CD4-positive, CD25-positive, alpha-beta regulatory T cell (primary cell): ENCODE measurements around the gene MYLK2. TPM values are rescaled to one million over a fixed set of nuclear protein-coding genes. Genes with fewer than 3 reads are reported as not detected.
A peak's percentile ranks its signal among the peaks of the same experiment; 100 is the strongest.

Source experiments
- ATAC-seq, 2 donors: fragments of 150-1000 bp; cut with Tn5 transposase; one replicate each; pipeline ENCODE4 v1.10.0; 2021; ENCODE audit warnings: low read depth in 2 of 2, moderate number of reproducible peaks in 2 of 2, moderate library complexity in 1 of 2
- DNase-seq, 3 donors: peaks; one replicate each; pipeline versions ENCODE4 v3.0.0 to v3.0.0-alpha.2; 2012 to 2022; ENCODE audit warnings: mixed read lengths in 1 of 3
- H3K27ac ChIP-seq: one replicate; pipeline ENCODE4 v1.7.0; 2013; ENCODE audit warnings: mild to moderate bottlenecking, low read length; ENCODE audit not compliant: insufficient read depth, poor library complexity, severe bottlenecking
- H3K27me3 ChIP-seq: one replicate; pipeline ENCODE4 v1.7.0; 2013; ENCODE audit warnings: low read length; ENCODE audit not compliant: control insufficient read depth, insufficient read depth
- H3K36me3 ChIP-seq: one replicate; pipeline ENCODE4 v1.7.0; 2013; ENCODE audit warnings: mild to moderate bottlenecking, low read length, moderate library complexity; ENCODE audit not compliant: control insufficient read depth, insufficient read depth
- H3K4me1 ChIP-seq: 2 replicates; pipeline ENCODE4 v1.7.0; 2013; ENCODE audit warnings: mild to moderate bottlenecking, low read length; ENCODE audit not compliant: insufficient read depth, control insufficient read depth, poor library complexity, severe bottlenecking
- H3K4me3 ChIP-seq: one replicate; pipeline ENCODE4 v1.7.0; 2013; ENCODE audit warnings: low read depth, mild to moderate bottlenecking, low read length, moderate library complexity
- H3K9me3 ChIP-seq, 2 experiments: 1 replicate in 1 of 2; 2 replicates in 1 of 2; pipeline ENCODE4 v1.7.0; 2013; ENCODE audit warnings: low read length in 2 of 2, mild to moderate bottlenecking in 1 of 2, moderate library complexity in 1 of 2; ENCODE audit not compliant: control insufficient read depth in 2 of 2
- H3K27ac Mint-ChIP-seq, 3 donors: one replicate each; pipeline ENCODE4 v1.8.0; 2020 to 2022; ENCODE audit warnings: mild to moderate bottlenecking in 3 of 3, mixed read lengths in 3 of 3, moderate library complexity in 2 of 3
- H3K27me3 Mint-ChIP-seq: one replicate; pipeline ENCODE4 v1.8.0; 2022; ENCODE audit warnings: mild to moderate bottlenecking, mixed read lengths
- H3K36me3 Mint-ChIP-seq: one replicate; pipeline ENCODE4 v1.8.0; 2020; ENCODE audit warnings: mixed read lengths
- H3K4me1 Mint-ChIP-seq, 4 donors: one replicate each; pipeline ENCODE4 v1.8.0; 2020 to 2022; ENCODE audit warnings: mixed read lengths in 4 of 4, mild to moderate bottlenecking in 1 of 4
- H3K4me3 Mint-ChIP-seq, 4 donors: one replicate each; pipeline ENCODE4 v1.8.0; 2020 to 2022; ENCODE audit warnings: mild to moderate bottlenecking in 4 of 4, mixed read lengths in 4 of 4, moderate library complexity in 3 of 4
- H3K9me3 Mint-ChIP-seq, 7 donors: one replicate each; pipeline ENCODE4 v1.8.0; 2020 to 2022; ENCODE audit warnings: mixed read lengths in 7 of 7, mild to moderate bottlenecking in 3 of 7, moderate library complexity in 2 of 7
- polyA plus RNA-seq, 4 donors: library from polyadenylated mRNA; unstranded; fragments of 300-500 nt; fragmentation: Illumina TruSeq; gene quantifications; one replicate each; pipeline ENCODE4 v1.2.3, GENCODE V29; 2021
- total RNA-seq: library from RNA; stranded (reverse); gene quantifications from one replicate; pipeline ENCODE4 v1.2.3, GENCODE V29; 2022

MYLK2 gene
- total and polyA plus RNA-seq, 5 donors from 2014 or later = not detected

DNA sequence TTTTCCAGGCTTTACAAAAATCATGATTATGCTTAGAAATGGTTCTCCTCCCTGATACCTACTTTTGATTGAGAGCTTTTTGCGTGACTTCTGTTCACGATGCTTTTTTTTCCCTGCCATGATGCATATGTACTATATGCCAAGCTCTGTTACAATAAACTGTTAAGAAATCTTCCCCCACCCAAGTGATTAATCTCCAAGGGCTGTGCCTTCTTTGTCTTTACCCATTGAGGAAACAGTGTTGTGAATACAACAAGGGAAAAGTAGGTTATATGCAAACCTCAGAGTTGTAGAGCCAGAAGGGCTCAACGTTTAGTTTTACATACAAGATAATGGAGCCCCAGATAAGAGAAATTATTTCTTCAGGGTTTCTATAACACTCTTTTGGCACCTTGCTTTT lies 34.1 kb upstream of the MYLK2 start:
- Mint-ChIP-seq H3K4me3 (no peak overlapping the region), H3K36me3 (no peaks in the 10 kb centered on the region)

DNA sequence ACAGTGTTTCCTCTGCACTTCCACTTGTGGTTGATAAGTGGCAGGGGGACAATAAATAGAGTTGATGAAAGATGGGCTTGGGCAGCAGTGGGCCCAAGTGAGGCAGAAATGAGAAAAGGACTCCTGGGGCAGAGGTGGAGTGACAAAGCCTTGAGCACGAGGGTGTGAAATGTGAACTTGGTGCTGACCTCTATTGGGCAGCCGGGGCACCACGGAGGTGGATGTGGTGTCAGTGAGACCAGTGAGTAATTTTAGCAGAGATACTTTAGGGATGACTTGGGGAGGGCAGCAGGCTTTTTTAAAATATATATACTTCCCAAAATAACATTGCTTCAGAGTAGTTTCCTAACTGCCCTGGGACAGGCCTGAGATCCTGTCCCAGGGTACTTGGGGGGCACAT lies 30.6 kb upstream of the MYLK2 start:
- no peaks in the 10 kb centered on the region for H3K36me3 ChIP-seq
- ATAC-seq (no peak), DNase-seq (no peak)
- no peaks in the 10 kb centered on the region for H3K36me3 Mint-ChIP-seq
- H3K4me3 Mint-ChIP-seq = no peak overlapping the region
- H3K9me3 Mint-ChIP-seq = no peaks in the 10 kb centered on the region
- H3K9me3 ChIP-seq = no peaks in the 10 kb centered on the region
- no peaks in the 10 kb centered on the region for H3K27me3 ChIP-seq
- H3K27ac Mint-ChIP-seq = peak overlapping the region in 1 of 3 donors; percentile 18
- H3K4me3 ChIP-seq = no peak overlapping the region
- no peaks in the 10 kb centered on the region for H3K4me1 Mint-ChIP-seq
- no peaks in the 10 kb centered on the region for H3K4me1 ChIP-seq
- no peak overlapping the region for H3K27ac ChIP-seq
- H3K27me3 Mint-ChIP-seq = no peaks in the 10 kb centered on the region

More for the DNA sequence above, 34.1 kb upstream of the MYLK2 start:
- no peak overlapping the region for H3K4me3 ChIP-seq
- no peak for ATAC-seq
- no peaks in the 10 kb centered on the region for H3K27me3 Mint-ChIP-seq
- no peaks in the 10 kb centered on the region for H3K27me3 ChIP-seq
- H3K4me1 Mint-ChIP-seq = no peaks in the 10 kb centered on the region
- DNase-seq = no peak
- no peaks in the 10 kb centered on the region for H3K9me3 ChIP-seq
- no peaks in the 10 kb centered on the region for H3K9me3 Mint-ChIP-seq
- no peak overlapping the region for H3K27ac ChIP-seq
- no peaks in the 10 kb centered on the region for H3K4me1 ChIP-seq
- no peaks in the 10 kb centered on the region for H3K36me3 ChIP-seq
- no peak overlapping the region for H3K27ac Mint-ChIP-seq

DNA sequence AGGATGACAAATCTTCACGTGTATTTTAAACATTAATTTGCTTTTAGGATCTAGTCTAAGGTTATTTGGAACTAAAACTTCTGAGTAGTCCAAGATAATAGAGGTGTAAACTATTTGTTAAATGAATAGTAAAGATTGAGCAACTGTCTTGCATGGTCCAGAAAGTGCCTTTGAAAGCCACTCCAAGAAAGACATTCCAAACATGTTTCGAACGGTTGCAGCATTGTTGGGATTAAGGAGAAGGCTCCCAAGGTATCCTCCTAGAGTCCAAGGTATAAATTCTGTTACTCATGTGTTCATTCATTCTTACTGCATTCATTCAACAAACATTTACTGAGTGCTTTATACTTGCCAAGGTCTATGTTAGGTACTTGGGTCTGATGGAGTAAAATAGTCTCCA lies 28.8 kb upstream of the MYLK2 start:
- Mint-ChIP-seq H3K36me3 (no peaks in the 10 kb centered on the region), H3K4me1 (no peaks in the 10 kb centered on the region)

DNA sequence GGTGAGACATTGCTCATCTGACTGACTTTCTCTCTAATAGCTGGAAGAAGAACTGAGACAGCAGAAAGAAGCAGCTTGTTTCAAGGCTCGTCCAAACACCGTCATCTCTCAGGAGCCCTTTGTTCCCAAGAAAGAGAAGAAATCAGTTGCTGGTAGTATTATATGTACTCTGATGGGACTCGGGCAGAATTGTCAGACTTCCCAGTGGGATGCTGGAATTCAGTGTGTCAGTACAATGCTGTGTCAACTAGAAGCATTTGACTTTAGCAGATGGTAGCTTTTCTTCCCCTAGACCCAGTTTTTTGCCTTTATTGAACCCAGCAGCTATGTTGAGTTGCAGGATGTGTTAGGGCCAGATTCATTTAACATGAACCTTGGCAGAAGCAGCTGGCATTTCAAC lies 21.8 kb upstream of the MYLK2 start:
- Histone ChIP-seq H3K4me1 (no peaks in the 10 kb centered on the region), H3K36me3 (peaks cover 2% of the 10 kb centered on the region)
- no peak for ATAC-seq

More for the DNA sequence above, 28.8 kb upstream of the MYLK2 start:
- ATAC-seq = no peak
- Mint-ChIP-seq H3K9me3 (no peaks in the 10 kb centered on the region), H3K27me3 (no peaks in the 10 kb centered on the region), H3K4me3 (no peak overlapping the region), H3K27ac (no peak overlapping the region)
- H3K27me3 ChIP-seq = no peaks in the 10 kb centered on the region
- H3K27ac ChIP-seq = no peak overlapping the region
- no peaks in the 10 kb centered on the region for H3K4me1 ChIP-seq
- DNase-seq = no peak
- H3K9me3 ChIP-seq = no peaks in the 10 kb centered on the region
- H3K4me3 ChIP-seq = no peak overlapping the region
- H3K36me3 ChIP-seq = no peaks in the 10 kb centered on the region

DNA sequence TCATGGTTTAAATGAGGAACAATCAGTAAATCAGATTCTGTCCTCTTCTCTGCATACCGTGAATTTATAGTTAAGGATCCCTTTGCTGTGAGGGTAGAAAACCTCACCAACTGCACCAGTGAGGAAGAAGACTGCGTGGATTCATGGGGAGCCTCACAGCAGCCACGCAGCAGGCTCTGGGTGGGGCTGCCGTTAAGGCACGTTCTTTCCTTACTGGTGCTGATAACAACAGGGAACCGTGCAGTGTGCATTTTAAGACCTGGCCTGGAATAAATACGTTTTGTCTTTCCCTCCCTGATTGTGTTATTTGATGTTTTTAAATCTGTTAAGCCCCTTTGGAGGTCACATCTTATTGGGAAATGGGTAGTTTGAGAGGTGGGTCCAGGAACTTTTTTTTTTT lies 17.6 kb upstream of the MYLK2 start:
- no peaks in the 10 kb centered on the region for H3K9me3 Mint-ChIP-seq
- DNase-seq (no peak), ATAC-seq (no peak)
- H3K4me3 ChIP-seq = no peak overlapping the region
- H3K9me3 ChIP-seq = no peaks in the 10 kb centered on the region
- H3K27ac ChIP-seq = no peak overlapping the region
- no peak overlapping the region for H3K4me3 Mint-ChIP-seq
- peaks cover 9 to 20% (median 14%) of the 10 kb centered on the region in 4 donors for H3K4me1 Mint-ChIP-seq
- no peaks in the 10 kb centered on the region for H3K27me3 Mint-ChIP-seq
- peak overlapping the region in 1 of 3 donors; percentile 57 for H3K27ac Mint-ChIP-seq
- H3K36me3 ChIP-seq = peaks cover 2% of the 10 kb centered on the region
- no peaks in the 10 kb centered on the region for H3K4me1 ChIP-seq
- H3K27me3 ChIP-seq = no peaks in the 10 kb centered on the region
- H3K36me3 Mint-ChIP-seq = no peaks in the 10 kb centered on the region

More for the DNA sequence above, 21.8 kb upstream of the MYLK2 start:
- Mint-ChIP-seq H3K4me3 (no peak overlapping the region), H3K4me1 (peaks cover 0 to 5% (median 0%) of the 10 kb centered on the region in 4 donors), H3K36me3 (no peaks in the 10 kb centered on the region), H3K9me3 (no peaks in the 10 kb centered on the region), H3K27ac (peak overlapping the region in 1 of 3 donors; percentile 77), H3K27me3 (no peaks in the 10 kb centered on the region)
- Histone ChIP-seq H3K27ac (no peak overlapping the region), H3K4me3 (no peak overlapping the region), H3K27me3 (no peaks in the 10 kb centered on the region), H3K9me3 (no peaks in the 10 kb centered on the region)
- DNase-seq = no peak

DNA sequence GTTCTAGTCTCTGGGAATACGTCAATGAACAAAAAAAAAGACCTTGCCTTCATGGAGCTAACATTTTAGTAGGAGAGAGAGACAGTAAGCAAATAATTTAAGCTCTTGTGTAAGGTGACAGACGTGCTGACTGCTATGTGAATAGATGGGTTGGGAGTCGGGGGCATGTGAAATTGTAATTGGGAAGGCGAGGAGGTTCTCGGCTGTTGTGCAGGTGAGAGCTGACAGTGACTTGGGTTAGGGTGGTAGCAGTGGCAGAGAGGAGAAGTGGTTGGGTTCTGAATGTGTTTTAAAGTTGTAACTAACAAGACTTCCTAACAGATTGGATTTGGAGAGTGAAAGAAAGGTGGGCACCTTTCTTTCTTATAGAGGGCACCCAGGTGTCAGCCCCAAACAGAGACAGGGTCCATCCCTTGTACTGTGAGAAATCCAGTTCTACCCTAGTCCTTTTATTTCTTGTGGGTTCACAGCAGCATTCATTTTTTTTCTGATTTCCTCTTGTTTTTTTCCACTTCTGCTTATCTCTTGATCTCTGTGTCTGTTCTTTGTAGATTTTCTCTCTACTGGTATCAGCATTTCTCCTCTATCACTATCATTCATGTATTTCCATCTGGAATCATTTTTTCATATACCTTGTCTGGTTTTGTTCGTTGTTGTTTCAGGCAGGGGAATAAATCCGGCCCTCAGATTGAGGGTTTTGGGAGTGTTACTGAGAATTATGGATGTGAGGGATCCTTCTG lies 15.4 kb upstream of the MYLK2 start:
- no peak for ATAC-seq
- DNase-seq = no peak
- H3K4me1 Mint-ChIP-seq = peaks cover 9 to 15% (median 14%) of the 10 kb centered on the region in 4 donors
- H3K4me1 ChIP-seq = no peaks in the 10 kb centered on the region
- no peaks in the 10 kb centered on the region for H3K36me3 ChIP-seq
- peak overlapping the region; percentile 22 to 79 (median 66) for H3K27ac Mint-ChIP-seq
- H3K27me3 ChIP-seq = no peaks in the 10 kb centered on the region
- no peaks in the 10 kb centered on the region for H3K27me3 Mint-ChIP-seq
- H3K4me3 Mint-ChIP-seq = no peak overlapping the region
- no peaks in the 10 kb centered on the region for H3K9me3 Mint-ChIP-seq
- no peak overlapping the region for H3K4me3 ChIP-seq
- no peaks in the 10 kb centered on the region for H3K9me3 ChIP-seq
- H3K36me3 Mint-ChIP-seq = no peaks in the 10 kb centered on the region
- H3K27ac ChIP-seq = no peak overlapping the region

DNA sequence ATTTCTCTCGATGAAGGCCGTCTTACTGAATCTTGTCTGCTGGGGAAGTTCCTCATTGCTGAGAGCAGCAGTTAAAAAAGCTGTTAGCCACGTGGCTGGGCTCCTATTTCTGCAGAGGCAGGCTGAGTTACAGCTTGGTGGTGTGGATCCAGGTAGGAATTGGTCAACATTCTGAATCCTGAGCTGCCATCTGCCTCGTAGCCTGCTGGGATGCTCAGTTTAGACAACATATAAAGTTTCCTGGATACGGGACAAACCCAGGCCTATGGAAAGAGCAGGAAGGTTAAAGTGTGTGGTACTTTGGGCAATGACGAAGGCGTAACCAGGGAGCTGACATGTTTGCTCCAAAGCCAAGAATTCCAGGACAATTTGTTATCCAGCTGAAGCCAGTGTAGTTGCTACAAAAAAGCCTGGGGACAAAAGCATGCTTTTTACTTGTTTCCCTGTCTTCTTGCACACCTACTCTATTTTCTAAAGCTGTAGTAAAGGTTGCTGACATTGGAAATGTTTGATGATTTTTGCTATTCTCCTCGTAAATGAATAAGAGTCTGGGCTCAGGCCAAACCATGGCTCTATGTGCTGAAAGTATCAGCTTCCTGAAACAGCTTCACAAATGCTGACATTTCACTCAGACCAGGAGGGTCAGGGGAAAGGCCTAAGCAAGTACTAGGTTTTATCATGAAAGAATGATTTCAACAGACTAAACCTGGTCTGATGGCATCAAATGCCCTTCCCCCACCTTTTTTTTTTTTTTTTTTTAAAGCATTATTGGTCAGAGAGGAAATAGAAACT lies 12.4 kb upstream of the MYLK2 start:
- H3K9me3 Mint-ChIP-seq = no peaks in the 10 kb centered on the region
- ATAC-seq (no peak), DNase-seq (no peak)
- H3K36me3 Mint-ChIP-seq = no peaks in the 10 kb centered on the region
- Histone ChIP-seq H3K27ac (no peak overlapping the region), H3K4me3 (no peak overlapping the region), H3K36me3 (no peaks in the 10 kb centered on the region), H3K4me1 (no peaks in the 10 kb centered on the region), H3K9me3 (no peaks in the 10 kb centered on the region), H3K27me3 (no peaks in the 10 kb centered on the region)
- H3K27me3 Mint-ChIP-seq = no peaks in the 10 kb centered on the region
- no peak overlapping the region for H3K4me3 Mint-ChIP-seq
- H3K27ac Mint-ChIP-seq = peak overlapping the region; percentile 22 to 71 (median 58)
- peaks cover 9 to 15% (median 14%) of the 10 kb centered on the region in 4 donors for H3K4me1 Mint-ChIP-seq
